ENCODE results near the gene FAM78A.

GRCh38 chr9:131258186-131258585 lies 18.1 kb downstream of the FAM78A start:
- TF ChIP-seq, protein P1, sequence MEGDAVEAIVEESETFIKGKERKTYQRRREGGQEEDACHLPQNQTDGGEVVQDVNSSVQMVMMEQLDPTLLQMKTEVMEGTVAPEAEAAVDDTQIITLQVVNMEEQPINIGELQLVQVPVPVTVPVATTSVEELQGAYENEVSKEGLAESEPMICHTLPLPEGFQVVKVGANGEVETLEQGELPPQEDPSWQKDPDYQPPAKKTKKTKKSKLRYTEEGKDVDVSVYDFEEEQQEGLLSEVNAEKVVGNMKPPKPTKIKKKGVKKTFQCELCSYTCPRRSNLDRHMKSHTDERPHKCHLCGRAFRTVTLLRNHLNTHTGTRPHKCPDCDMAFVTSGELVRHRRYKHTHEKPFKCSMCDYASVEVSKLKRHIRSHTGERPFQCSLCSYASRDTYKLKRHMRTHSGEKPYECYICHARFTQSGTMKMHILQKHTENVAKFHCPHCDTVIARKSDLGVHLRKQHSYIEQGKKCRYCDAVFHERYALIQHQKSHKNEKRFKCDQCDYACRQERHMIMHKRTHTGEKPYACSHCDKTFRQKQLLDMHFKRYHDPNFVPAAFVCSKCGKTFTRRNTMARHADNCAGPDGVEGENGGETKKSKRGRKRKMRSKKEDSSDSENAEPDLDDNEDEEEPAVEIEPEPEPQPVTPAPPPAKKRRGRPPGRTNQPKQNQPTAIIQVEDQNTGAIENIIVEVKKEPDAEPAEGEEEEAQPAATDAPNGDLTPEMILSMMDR (IDR thresholded peaks at IDR 0.05), result no peak
- TF ChIP-seq, protein P2, sequence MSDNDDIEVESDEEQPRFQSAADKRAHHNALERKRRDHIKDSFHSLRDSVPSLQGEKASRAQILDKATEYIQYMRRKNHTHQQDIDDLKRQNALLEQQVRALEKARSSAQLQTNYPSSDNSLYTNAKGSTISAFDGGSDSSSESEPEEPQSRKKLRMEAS (CRISPR knock-in tag; IDR thresholded peaks at IDR 0.05), result no peak
- TF ChIP-seq, protein P3, sequence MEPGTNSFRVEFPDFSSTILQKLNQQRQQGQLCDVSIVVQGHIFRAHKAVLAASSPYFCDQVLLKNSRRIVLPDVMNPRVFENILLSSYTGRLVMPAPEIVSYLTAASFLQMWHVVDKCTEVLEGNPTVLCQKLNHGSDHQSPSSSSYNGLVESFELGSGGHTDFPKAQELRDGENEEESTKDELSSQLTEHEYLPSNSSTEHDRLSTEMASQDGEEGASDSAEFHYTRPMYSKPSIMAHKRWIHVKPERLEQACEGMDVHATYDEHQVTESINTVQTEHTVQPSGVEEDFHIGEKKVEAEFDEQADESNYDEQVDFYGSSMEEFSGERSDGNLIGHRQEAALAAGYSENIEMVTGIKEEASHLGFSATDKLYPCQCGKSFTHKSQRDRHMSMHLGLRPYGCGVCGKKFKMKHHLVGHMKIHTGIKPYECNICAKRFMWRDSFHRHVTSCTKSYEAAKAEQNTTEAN (CRISPR knock-in tag; IDR thresholded peaks at IDR 0.05), result no peak
- TF ChIP-seq, protein P4, sequence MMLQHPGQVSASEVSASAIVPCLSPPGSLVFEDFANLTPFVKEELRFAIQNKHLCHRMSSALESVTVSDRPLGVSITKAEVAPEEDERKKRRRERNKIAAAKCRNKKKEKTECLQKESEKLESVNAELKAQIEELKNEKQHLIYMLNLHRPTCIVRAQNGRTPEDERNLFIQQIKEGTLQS (CRISPR knock-in tag; conservative IDR thresholded peaks at IDR 0.05), result no peak
- no peak for TF ChIP-seq HMGA2 (CRISPR knock-in tag; IDR thresholded peaks at IDR 0.05)
